Measurements from ENCODE around the gene P2RX1. TPM values are rescaled to one million over a fixed set of nuclear protein-coding genes. Genes with fewer than 3 reads are reported as not detected.

Gene P2RX1
- total RNA-seq, 6 experiments from 2014 or later, result 0.08 TPM; not detected in 5

GRCh38 chr17:3873862-3874261 lies 42.4 kb downstream of the P2RX1 start:
- Mint-ChIP-seq H3K9me3 (no peaks in the 10 kb centered on the region), H3K4me3 (no peak overlapping the region), H3K36me3 (ENCODE audit: low read depth) (peaks cover 34% of the 10 kb centered on the region), H3K27me3 (ENCODE audit: insufficient read depth) (no peaks in the 10 kb centered on the region; the same call in none of the 2 replicates), H3K4me1 (ENCODE audit: low read depth) (no peaks in the 10 kb centered on the region; the same call in 1 of the 2 replicates), H3K27ac (no peak overlapping the region)
- TF ChIP-seq CTCF (IDR thresholded peaks at IDR 0.05), result no peak
- DNase-seq, result no peak

- TF ChIP-seq CTCF (IDR thresholded peaks at IDR 0.05), result no peak
- DNase-seq, result no peak
- H3K9me3 Mint-ChIP-seq, result no peaks in the 10 kb centered on the region
- peaks cover 2% of the 10 kb centered on the region for H3K27me3 Mint-ChIP-seq (ENCODE audit: insufficient read depth)
- peaks cover 28% of the 10 kb centered on the region for H3K36me3 Mint-ChIP-seq (ENCODE audit: low read depth)
- no peak overlapping the region for H3K4me3 Mint-ChIP-seq
- no peak overlapping the region; the same call in 1 of the 2 replicates for H3K27ac Mint-ChIP-seq
- no peaks in the 10 kb centered on the region; the same call in 1 of the 2 replicates for H3K4me1 Mint-ChIP-seq (ENCODE audit: low read depth)
These were observed 45.4 kb downstream of the P2RX1 start for GRCh38 chr17:3870871-3871306.

- H3K36me3 Mint-ChIP-seq (ENCODE audit: low read depth), result 0 out of 2 replicates have a peak, but pooled peaks cover 6% of the 10 kb centered on the region
- no peak for DNase-seq
- peaks cover 2% of the 10 kb centered on the region for H3K27me3 Mint-ChIP-seq (ENCODE audit: insufficient read depth)
- no peak for TF ChIP-seq CTCF (IDR thresholded peaks at IDR 0.05)
- no peaks in the 10 kb centered on the region for H3K9me3 Mint-ChIP-seq
- no peak overlapping the region for H3K4me3 Mint-ChIP-seq
- no peak overlapping the region for H3K27ac Mint-ChIP-seq
- peaks cover 11% of the 10 kb centered on the region for H3K4me1 Mint-ChIP-seq (ENCODE audit: low read depth)
These were observed 48.7 kb downstream of the P2RX1 start for GRCh38 chr17:3867606-3868005.

GRCh38 chr17:3867106-3867505 lies 49.2 kb downstream of the P2RX1 start:
- no peak overlapping the region for H3K4me3 Mint-ChIP-seq
- no peak for TF ChIP-seq CTCF (IDR thresholded peaks at IDR 0.05)
- H3K27me3 Mint-ChIP-seq (ENCODE audit: insufficient read depth), result peaks cover 2% of the 10 kb centered on the region
- peaks cover 11% of the 10 kb centered on the region for H3K4me1 Mint-ChIP-seq (ENCODE audit: low read depth)
- H3K9me3 Mint-ChIP-seq, result no peaks in the 10 kb centered on the region
- 0 out of 2 replicates have a peak, but pooled peaks cover 6% of the 10 kb centered on the region for H3K36me3 Mint-ChIP-seq (ENCODE audit: low read depth)
- no peak overlapping the region for H3K27ac Mint-ChIP-seq
- no peak for DNase-seq

GRCh38 chr17:3866276-3866675 lies 50.0 kb downstream of the P2RX1 start:
- Mint-ChIP-seq H3K9me3 (no peaks in the 10 kb centered on the region), H3K4me1 (ENCODE audit: low read depth) (peaks cover 11% of the 10 kb centered on the region), H3K27ac (no peak overlapping the region), H3K27me3 (ENCODE audit: insufficient read depth) (peaks cover 2% of the 10 kb centered on the region), H3K4me3 (no peak overlapping the region), H3K36me3 (ENCODE audit: low read depth) (peaks cover 8% of the 10 kb centered on the region; the same call in 1 of the 2 replicates)
- no peak for TF ChIP-seq CTCF (IDR thresholded peaks at IDR 0.05)
- DNase-seq, result no peak
